ENCODE results near the gene CKLF.
A peak's percentile ranks its signal among the peaks of the same experiment; 100 is the strongest.

The CKLF gene

GRCh38 chr16:66517586-66518263, 34.7 kb upstream of the CKLF start:
- DNase-seq (ENCODE audit: low read depth), result no peak

DNA sequence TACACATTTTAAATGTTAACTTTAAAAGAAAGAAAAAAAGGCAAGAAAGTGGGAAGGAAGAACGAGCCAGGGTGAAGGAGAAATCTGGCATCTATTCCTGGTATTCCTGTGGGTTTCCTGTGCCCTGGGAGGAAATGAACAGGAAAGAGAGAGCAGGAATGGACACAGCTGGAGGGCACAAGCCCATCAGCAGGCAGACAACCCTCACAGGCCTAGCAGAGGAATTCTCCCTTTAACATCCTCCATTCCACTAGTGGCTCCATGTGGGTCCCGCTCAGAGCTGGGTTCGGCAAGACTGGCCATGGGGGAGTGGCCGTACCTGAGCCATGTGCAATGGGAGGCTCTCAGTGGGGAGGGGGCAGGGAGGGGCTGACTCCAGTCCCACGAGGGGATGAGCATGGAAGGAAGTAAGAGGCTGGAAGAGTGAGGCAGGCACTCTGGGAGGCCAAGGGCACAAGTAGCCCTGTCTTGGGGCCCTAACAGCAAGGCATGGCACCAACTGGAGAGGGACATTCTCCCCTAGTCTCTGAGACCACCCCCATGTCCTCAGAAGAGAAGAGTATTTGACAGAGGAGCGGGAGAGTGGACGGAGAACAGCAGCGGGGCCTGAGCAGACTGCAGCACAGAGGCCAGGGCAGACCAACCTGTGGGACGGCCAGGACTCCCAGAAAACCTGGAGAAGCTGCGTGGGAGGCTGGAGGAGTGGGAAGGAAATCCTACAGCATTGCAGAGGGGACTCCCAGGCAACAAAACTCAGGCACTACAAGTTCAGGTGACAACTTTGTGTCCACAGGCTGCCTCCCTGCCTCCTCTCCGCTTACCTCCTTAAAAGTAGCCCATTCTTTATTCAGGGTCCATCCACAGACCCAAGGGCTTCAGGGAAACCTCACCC, 32.6 kb upstream of the CKLF start:
- DNase-seq (ENCODE audit: low read depth), result no peak

DNA sequence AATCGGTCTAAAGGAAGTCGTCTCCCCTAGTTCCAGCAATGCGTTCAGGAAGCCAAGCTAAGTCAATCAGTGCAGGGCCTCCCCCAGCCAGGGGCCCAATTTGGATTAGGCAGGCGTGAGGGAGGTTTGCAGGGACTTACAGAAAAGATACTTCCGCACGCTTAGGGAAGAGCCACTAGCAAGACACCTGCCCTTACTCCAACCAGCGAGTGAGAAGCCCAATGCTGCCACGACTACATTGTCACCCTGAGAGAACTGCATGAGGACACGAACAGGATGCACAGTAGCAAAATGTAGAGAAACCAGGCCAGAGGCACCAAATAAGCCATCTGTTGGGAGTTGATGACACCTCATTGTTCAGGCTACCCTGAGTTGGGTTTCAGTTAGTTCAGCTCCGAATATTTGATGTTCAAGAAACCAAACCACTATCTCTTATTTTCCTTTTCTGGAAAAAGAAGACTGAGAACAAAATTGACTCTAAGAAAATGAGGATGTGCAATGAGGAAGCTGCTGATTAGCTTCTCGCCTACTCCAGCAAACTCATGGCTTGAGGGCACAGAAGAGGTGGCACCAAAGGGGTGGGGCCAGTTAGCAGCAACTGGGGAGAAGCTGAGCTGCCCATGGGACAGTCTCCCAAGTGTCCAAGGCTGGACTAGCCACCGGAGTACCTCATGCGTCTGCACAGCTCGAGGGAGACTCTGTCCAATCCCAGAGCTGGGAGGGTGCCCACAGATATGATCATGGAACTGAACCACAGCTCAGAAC, 31.8 kb upstream of the CKLF start:
- DNase-seq (ENCODE audit: low read depth), result no peak

GRCh38 chr16:66521252-66521713, 31.1 kb upstream of the CKLF start:
- DNase-seq (ENCODE audit: low read depth), result no peak

GRCh38 chr16:66521951-66522771, 30.2 kb upstream of the CKLF start:
- peak; percentile 93 for DNase-seq (ENCODE audit: low read depth)

DNA sequence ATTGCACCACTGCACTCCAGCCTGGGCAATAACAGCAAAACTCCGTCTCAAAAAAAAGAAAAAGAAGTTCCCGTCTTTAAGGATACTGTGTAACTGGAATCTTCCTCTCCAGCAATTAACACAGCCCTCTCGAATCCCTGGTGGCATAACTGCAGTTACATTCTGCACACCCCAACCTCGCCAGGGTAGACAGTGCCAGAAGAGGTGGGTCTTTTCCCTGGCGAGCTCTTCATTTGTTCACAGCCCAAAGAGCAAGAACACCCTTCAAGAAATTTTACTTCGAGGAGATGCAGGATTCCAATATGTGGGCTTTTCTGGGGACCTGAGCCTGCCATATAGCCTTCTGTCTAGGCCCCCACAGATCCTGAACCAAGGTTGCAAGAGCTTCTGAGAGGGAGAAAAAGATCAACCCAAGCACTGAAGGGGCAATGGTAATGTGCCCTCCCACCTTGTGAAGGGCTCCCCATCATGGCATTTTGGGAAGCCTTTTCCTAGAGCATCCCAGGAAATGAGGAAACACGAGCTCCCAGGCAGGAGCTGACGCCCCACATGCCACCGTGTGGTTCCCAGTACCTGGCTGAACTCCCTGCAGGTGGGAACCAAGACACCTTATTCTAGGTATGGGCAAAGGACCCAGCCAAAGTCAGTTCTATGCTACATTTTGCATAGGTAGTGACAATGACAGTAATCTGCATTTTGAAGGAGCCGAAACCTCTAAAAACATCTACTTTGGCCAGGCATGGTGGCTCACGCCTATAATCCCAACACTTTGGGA, 29.4 kb upstream of the CKLF start:
- DNase-seq (ENCODE audit: low read depth), result no peak

GRCh38 chr16:66523861-66524354, 28.5 kb upstream of the CKLF start:
- DNase-seq (ENCODE audit: low read depth), result no peak

DNA sequence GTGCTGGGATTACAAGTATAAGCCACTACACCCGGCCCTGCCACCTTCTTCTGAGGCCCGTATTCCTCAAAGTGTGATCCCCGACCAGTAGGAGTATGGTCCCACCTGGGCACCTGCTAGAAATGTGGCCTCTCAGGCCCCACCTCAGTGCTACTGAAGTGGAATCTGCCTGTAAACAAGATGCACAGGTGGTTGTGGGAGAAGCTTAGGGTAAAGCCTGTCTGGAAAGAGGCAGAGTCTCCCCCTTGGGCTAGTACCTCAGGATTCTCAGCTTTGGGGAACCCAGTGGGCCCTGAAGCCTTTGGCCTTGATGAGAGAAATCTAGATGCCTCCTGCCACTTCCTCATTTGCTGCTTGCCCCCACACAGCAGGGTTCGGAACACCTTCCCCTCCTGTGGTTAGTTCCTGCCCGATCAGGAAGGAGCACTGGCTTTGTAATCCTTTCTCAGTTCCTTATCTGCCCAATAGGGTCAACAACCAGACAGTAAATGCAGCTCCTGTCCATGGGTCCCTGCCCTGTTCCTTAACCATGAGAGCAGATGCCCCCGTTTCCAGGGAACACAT, 27.7 kb upstream of the CKLF start:
- peak; percentile 20 for DNase-seq (ENCODE audit: low read depth)

- DNase-seq (ENCODE audit: low read depth), result peak; percentile 97
Observed at GRCh38 chr16:66525396-66526180, 26.8 kb upstream of the CKLF start.

DNA sequence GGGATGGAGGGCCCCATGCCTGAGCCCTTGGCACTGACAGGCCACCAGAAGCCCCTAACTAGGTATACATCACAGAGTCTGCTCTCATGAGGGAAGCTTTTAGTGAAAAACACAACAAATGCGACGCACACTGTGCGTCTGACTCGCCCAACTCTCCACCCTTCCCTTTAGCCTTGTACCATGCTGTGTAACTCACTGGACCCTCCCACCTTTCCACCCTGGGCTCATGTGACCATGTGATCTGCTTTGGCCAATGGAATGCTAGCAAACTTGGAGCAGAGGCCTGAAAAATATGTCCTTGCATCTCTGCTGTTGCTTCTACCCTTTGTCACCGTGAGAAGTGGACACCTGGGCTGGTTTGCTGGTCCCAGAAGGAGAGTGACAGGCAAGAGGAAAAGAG, 24.1 kb upstream of the CKLF start:
- DNase-seq (ENCODE audit: low read depth), result no peak

GRCh38 chr16:66529475-66529874, 22.9 kb upstream of the CKLF start:
- no peak for DNase-seq (ENCODE audit: low read depth)

DNA sequence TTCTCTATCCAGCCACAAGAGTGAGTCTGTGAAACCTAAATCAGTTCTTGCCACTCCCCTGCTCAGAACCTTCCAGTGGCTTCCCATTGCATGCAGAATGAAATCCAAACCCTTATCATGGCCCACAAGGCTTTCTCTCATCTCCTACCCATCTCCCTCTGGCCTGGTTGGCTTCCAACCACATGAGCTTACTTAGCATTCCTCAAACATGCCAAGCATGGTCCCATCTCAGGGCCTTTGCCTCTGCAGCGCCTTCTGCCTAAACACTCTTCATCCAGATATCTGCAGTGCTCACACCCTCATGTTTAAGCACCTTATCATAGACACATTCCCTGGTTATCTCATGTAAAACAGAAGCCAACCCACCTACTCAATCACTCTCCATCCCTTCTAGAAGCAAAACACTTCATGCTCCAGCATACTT, 18.0 kb upstream of the CKLF start:
- DNase-seq (ENCODE audit: low read depth), result no peak

DNA sequence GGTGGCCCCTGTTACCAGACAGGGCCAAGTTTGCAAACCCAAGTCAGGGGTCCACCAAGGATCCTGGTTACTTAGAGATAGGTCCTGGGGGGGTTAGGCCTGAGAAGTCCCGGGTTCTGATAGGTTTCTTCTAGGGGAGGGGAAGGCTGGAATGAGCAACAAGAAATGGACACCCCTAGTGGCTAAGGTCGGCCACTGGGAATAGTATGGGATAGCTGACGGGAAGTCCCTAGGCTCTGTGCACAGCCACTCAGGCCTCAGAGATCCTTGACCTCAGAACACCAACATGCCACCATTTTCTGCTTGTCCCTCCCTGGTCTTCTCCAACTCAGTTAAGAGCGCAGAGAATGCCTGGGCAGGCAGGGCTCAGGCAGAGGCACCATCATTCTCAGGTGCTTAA, 15.9 kb upstream of the CKLF start:
- DNase-seq (ENCODE audit: low read depth), result no peak

GRCh38 chr16:66537236-66537635, 15.1 kb upstream of the CKLF start:
- no peak for DNase-seq (ENCODE audit: low read depth)

- DNase-seq (ENCODE audit: low read depth), result no peak
Observed at GRCh38 chr16:66538910-66539309, 13.5 kb upstream of the CKLF start.

DNA sequence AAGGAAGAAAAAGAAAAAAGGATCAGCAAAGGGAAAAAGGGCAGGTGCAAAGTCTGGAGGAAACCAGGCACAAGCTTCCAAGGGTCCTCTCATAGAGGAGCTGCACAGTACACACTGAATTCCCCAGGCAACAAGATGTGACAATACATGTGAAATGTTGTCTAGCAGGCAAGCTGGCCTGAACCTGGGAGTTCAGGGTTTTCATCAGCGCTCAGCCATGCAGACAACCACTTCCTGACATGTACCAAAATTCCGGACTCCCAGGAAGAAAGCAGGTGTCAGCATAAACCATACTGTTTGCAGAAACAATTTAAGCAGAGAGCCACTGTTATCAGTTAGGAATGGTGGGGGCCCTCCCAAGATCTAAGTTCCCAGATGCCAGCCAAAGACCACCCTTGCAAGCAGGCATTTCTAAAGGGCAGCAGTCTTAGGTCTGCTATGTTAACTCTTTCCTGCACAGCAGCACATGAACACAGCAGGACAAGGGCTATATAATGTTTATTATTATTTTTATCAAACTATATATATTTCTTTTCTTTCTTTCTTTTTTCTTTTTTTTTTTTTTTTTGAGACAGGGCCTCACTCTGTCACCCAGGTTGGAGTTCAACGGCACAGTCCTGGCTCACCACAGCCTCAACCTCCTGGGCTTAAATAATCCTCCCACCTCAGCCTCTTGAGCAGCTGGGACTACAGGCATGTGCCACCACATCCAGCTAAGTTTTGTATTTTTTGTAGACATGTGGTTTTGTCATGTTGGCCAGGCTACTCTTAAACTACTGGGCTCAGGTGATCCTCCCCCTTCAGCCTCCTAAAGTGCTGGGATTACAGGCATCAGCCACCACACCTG, 12.5 kb upstream of the CKLF start:
- no peak for DNase-seq (ENCODE audit: low read depth)

DNA sequence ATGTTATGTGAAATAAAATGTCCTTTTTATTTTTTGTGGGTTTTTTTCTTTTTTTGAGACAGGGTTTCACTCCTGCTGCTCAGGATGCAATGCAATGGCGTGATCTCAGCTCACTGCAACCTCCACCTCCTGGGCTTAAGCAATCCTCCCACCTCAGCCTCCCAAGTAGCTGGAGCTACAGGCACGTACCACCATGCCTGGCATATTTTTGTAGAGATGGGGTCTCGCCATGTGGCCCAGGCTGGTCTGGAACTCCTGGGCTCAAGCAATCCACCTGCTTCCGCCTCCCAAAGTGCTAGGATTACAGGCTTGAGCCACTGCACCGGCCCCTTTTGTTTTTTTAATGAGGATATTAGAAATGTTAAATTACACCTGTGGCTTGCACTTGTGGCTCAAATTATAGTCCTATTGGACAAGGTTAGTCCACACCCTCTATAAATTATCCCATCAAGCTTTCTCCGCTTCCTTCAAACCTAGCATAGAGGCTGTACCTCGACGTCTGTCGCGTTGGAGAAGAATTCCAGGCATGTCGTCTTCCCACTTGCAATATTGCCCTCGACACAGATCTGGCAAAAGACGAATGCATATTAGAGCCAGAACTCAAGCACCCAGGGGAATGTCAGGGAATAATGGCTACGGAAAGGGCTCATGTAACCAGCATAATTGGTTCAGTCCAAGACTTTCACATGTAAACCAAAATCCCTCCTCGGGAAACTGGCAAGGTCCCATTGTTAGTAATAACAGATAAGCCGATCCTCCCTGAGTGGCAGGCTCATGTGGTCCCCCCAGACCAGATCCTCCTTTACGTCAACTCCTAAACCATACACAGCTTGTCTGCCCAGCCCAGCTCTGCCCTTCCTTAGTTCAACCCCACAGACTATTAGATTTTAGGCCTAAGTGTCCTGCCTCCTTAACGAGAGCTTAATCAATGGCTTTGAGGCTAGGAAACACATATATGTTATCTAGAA, 10.7 kb upstream of the CKLF start:
- DNase-seq (ENCODE audit: low read depth), result no peak
